Astrocyte (in vitro differentiated cells and primary cell): ENCODE data around the gene ANTXR2.

Experiments used
- EZH2 ChIP-seq: IDR thresholded peaks from 2 replicates; pipeline ENCODE4 v1.6.1; 2012; ENCODE audit warnings: mild to moderate bottlenecking, low read length, inconsistent platforms; ENCODE audit not compliant: insufficient read depth
- TF ChIP-seq, protein P1 (sequence below): IDR thresholded peaks from 2 replicates; pipeline ENCODE4 v1.5.1; 2011; ENCODE audit warnings: low read depth, mild to moderate bottlenecking, inconsistent platforms, low read length, moderate library complexity; ENCODE audit not compliant: insufficient read depth

DNA sequence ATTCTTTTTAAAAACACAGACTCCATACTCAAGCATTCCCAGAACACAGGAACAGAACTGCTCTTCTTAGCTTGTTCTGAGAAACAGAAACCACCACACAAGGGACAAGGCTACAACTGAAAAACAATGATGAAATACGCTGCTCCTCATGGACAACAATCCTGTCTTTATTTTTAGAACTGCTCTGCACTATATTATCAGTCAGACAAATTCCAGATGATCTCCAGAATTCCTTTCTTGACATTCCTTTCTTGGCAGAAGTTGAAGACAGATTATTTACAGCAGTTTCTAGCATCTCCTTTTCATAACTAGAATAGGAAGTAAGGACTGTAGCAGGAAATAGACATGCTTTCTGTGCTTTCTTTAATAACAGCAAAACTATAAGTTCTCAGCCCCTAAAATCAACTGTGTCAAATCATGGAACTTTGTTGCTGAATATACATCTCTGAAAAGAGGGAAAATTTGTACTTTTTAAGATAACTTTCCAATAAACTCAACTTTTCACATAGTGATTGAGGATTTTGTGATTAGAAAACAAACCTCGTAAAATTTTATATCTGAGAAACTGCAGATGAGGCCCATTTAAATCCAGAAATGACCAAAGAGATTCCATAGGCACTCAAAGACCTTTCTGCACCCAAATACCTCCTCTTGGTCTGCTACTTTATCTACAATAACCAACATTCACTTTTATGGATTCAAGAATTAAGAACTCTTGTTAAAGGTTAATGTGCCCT is 35.9 kb downstream of the ANTXR2 start:
- no peak for TF ChIP-seq EZH2
- TF ChIP-seq, protein P1, sequence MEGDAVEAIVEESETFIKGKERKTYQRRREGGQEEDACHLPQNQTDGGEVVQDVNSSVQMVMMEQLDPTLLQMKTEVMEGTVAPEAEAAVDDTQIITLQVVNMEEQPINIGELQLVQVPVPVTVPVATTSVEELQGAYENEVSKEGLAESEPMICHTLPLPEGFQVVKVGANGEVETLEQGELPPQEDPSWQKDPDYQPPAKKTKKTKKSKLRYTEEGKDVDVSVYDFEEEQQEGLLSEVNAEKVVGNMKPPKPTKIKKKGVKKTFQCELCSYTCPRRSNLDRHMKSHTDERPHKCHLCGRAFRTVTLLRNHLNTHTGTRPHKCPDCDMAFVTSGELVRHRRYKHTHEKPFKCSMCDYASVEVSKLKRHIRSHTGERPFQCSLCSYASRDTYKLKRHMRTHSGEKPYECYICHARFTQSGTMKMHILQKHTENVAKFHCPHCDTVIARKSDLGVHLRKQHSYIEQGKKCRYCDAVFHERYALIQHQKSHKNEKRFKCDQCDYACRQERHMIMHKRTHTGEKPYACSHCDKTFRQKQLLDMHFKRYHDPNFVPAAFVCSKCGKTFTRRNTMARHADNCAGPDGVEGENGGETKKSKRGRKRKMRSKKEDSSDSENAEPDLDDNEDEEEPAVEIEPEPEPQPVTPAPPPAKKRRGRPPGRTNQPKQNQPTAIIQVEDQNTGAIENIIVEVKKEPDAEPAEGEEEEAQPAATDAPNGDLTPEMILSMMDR = no peak
